K562 (cell line): ENCODE data around the gene BTG2. TPM values are rescaled to one million over a fixed set of nuclear protein-coding genes. Genes with fewer than 3 reads are reported as not detected.

Experiments used
- BRD9 ChIP-seq: fragments of 450-650 bp; IDR thresholded peaks from 2 replicates; pipeline ENCODE4 v1.6.1; 2018; ENCODE audit warnings: low read depth; ENCODE audit not compliant: partially characterized antibody
- CSDE1 ChIP-seq, 2 experiments: fragments of 450-650 bp; IDR thresholded peaks; 2 replicates each; pipeline ENCODE4 v1.6.1; 2016; ENCODE audit warnings: mild to moderate bottlenecking in 1 of 2
- DMBX1 ChIP-seq: fragments of 250-450 bp; sonication (Bioruptor Pico); IDR thresholded peaks from 2 replicates; pipeline ENCODE4 v1.8.0; 2022; ENCODE audit warnings: inconsistent platforms, mild to moderate bottlenecking, moderate library complexity, borderline replicate concordance
- EGR1 ChIP-seq: fragments of 450-650 bp; conservative IDR thresholded peaks from 2 replicates; pipeline ENCODE4 v1.6.1; 2017; ENCODE audit warnings: mild to moderate bottlenecking
- HDAC1 ChIP-seq, 2 experiments: fragments of 450-650 bp; IDR thresholded peaks; 2 replicates each; pipeline ENCODE4 v1.6.1; 2016 to 2017; ENCODE audit warnings: inconsistent platforms in 1 of 2, mild to moderate bottlenecking in 1 of 2, moderate library complexity in 1 of 2
- MED1 ChIP-seq: sonication (generic); formaldehyde crosslinking; IDR thresholded peaks from 2 replicates; pipeline ENCODE4 v1.8.1; 2023; ENCODE audit warnings: missing genetic modification reagents, borderline replicate concordance
- SMAD2 ChIP-seq: fragments of 150-350 bp; IDR thresholded peaks from 2 replicates; pipeline ENCODE4 v1.6.1; 2014; ENCODE audit warnings: low read depth, mild to moderate bottlenecking, low read length
- TAF15 ChIP-seq: fragments of 200-400 bp; formaldehyde crosslinking; IDR thresholded peaks from 2 replicates; pipeline ENCODE4 v1.6.1; 2017; ENCODE audit warnings: mild to moderate bottlenecking, low read depth, low read length, moderate library complexity
- THRB ChIP-seq: fragments of 450-650 bp; formaldehyde crosslinking; conservative IDR thresholded peaks from 2 replicates; pipeline ENCODE4 v1.4.0; 2022; ENCODE audit warnings: mild to moderate bottlenecking, missing genetic modification characterization
- ZNF174 ChIP-seq: fragments of 250-450 bp; sonication (Bioruptor Pico); IDR thresholded peaks from 2 replicates; pipeline ENCODE4 v1.4.0; 2020; ENCODE audit warnings: mild to moderate bottlenecking
- ZNF311 ChIP-seq: fragments of 250-450 bp; sonication (Bioruptor Pico); IDR thresholded peaks from 2 replicates; pipeline ENCODE4 v1.4.0; 2020; ENCODE audit warnings: mild to moderate bottlenecking, moderate library complexity
- ZNF766 ChIP-seq: fragments of 200-800 bp; sonication (Bioruptor generic); conservative IDR thresholded peaks from 2 replicates; pipeline ENCODE4 v1.6.1; 2016; ENCODE audit warnings: missing genetic modification characterization, missing compliant biosample characterization
- ZSCAN32 ChIP-seq: fragments of 450-650 bp; formaldehyde crosslinking; IDR thresholded peaks from 2 replicates; pipeline ENCODE4 v1.4.0; 2020; ENCODE audit warnings: mild to moderate bottlenecking, moderate library complexity
- polyA plus RNA-seq, 8 experiments: library from polyadenylated mRNA; depleted of rRNA in 4 of 8; stranded (reverse) in 5 of 8; unstranded in 3 of 8; fragments of >200 nt; fragmentation: Nextera tagmentation in 2 of 8; fragmentation: Illumina TruSeq in 1 of 8; extraction: Ambion mirVana in 2 of 8; extraction: Trizol in 1 of 8; gene quantifications; 2 replicates each; pipeline versions ENCODE4 v1.2.1 to v1.2.3, GENCODE V29; 2011 to 2014; ENCODE audit warnings: inconsistent platforms in 1 of 8, missing spikeins in 1 of 8
- total RNA-seq, 7 experiments: library from RNA; depleted of rRNA in 6 of 7; stranded (reverse); fragments of >200 nt in 6 of 7; fragmentation: Illumina TruSeq in 2 of 7; extraction: Trizol in 2 of 7; gene quantifications; 2 replicates each; pipeline versions ENCODE4 v1.2.1 to v1.2.3, GENCODE V29; 2011 to 2021; ENCODE audit warnings: low replicate concordance in 1 of 7
- TF ChIP-seq, protein P1 (sequence below): fragments of 450-650 bp; IDR thresholded peaks from 2 replicates; pipeline ENCODE4 v1.6.1; 2016; ENCODE audit warnings: borderline replicate concordance
- TF ChIP-seq, protein P2 (sequence below), 3 experiments: IDR thresholded peaks in 2 of 3; conservative IDR thresholded peaks in 1 of 3; 2 replicates each; pipeline ENCODE4 v1.5.1; 2011 to 2012; ENCODE audit warnings: low read length in 3 of 3, mild to moderate bottlenecking in 3 of 3, control low read depth in 2 of 3, improper control_type of control experiment in 1 of 3, inconsistent platforms in 1 of 3, low read depth in 1 of 3, mixed read lengths in 1 of 3, moderate library complexity in 1 of 3; ENCODE audit not compliant: insufficient read depth in 2 of 3
- TF ChIP-seq, protein P3 (sequence below), 2 experiments: IDR thresholded peaks in 1 of 2; conservative IDR thresholded peaks in 1 of 2; 2 replicates each; pipeline ENCODE4 v1.6.1; 2016; ENCODE audit warnings: low read depth in 2 of 2, mild to moderate bottlenecking in 1 of 2, missing compliant biosample characterization in 1 of 2, missing genetic modification characterization in 1 of 2, moderate library complexity in 1 of 2
- TF ChIP-seq, protein P4 (sequence below): fragments of 450-650 bp; formaldehyde crosslinking; IDR thresholded peaks from 2 replicates; pipeline ENCODE4 v1.4.0; 2020; ENCODE audit warnings: mild to moderate bottlenecking, mixed read lengths

The BTG2 gene
- total and polyA plus RNA-seq, 9 of the 15 experiments (the other 6 are each of a cell fraction or from before 2014, with no cell fraction given): 2.3 to 41.9 (median 8.7) TPM

GRCh38 chr1:203268901-203269653, 36.2 kb upstream of the BTG2 start (continued):
- TF ChIP-seq, protein P1, sequence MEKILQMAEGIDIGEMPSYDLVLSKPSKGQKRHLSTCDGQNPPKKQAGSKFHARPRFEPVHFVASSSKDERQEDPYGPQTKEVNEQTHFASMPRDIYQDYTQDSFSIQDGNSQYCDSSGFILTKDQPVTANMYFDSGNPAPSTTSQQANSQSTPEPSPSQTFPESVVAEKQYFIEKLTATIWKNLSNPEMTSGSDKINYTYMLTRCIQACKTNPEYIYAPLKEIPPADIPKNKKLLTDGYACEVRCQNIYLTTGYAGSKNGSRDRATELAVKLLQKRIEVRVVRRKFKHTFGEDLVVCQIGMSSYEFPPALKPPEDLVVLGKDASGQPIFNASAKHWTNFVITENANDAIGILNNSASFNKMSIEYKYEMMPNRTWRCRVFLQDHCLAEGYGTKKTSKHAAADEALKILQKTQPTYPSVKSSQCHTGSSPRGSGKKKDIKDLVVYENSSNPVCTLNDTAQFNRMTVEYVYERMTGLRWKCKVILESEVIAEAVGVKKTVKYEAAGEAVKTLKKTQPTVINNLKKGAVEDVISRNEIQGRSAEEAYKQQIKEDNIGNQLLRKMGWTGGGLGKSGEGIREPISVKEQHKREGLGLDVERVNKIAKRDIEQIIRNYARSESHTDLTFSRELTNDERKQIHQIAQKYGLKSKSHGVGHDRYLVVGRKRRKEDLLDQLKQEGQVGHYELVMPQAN: no peak
- TF ChIP-seq, protein P2, sequence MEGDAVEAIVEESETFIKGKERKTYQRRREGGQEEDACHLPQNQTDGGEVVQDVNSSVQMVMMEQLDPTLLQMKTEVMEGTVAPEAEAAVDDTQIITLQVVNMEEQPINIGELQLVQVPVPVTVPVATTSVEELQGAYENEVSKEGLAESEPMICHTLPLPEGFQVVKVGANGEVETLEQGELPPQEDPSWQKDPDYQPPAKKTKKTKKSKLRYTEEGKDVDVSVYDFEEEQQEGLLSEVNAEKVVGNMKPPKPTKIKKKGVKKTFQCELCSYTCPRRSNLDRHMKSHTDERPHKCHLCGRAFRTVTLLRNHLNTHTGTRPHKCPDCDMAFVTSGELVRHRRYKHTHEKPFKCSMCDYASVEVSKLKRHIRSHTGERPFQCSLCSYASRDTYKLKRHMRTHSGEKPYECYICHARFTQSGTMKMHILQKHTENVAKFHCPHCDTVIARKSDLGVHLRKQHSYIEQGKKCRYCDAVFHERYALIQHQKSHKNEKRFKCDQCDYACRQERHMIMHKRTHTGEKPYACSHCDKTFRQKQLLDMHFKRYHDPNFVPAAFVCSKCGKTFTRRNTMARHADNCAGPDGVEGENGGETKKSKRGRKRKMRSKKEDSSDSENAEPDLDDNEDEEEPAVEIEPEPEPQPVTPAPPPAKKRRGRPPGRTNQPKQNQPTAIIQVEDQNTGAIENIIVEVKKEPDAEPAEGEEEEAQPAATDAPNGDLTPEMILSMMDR (IDR thresholded peaks at IDR 0.05 in 2 of 3, conservative IDR thresholded peaks at IDR 0.05 in 1 of 3; ENCODE audit: insufficient read depth in 2 of 3, low read depth in 1 of 3, low read length in 3 of 3): peak; percentile 86 to 98 (median 96)
- TF ChIP-seq HDAC1 (IDR thresholded peaks at IDR 0.05) (peak in 1 of 2 experiments; percentile 47; a peak in 1 of 4 replicates), ZNF766 (CRISPR knock-in tag) (no peak), ZNF174 (CRISPR knock-in tag) (no peak), THRB (CRISPR knock-in tag) (no peak), EGR1 (no peak), TAF15 (no peak), ZNF311 (no peak), ZSCAN32 (CRISPR knock-in tag) (no peak), BRD9 (no peak), CSDE1 (IDR thresholded peaks at IDR 0.05) (no peak), MED1 (CRISPR knock-in tag) (no peak), SMAD2 (no peak), DMBX1 (no peak)
- TF ChIP-seq, protein P3, sequence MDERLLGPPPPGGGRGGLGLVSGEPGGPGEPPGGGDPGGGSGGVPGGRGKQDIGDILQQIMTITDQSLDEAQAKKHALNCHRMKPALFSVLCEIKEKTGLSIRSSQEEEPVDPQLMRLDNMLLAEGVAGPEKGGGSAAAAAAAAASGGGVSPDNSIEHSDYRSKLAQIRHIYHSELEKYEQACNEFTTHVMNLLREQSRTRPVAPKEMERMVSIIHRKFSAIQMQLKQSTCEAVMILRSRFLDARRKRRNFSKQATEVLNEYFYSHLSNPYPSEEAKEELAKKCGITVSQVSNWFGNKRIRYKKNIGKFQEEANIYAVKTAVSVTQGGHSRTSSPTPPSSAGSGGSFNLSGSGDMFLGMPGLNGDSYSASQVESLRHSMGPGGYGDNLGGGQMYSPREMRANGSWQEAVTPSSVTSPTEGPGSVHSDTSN (CRISPR knock-in tag; IDR thresholded peaks at IDR 0.05; ENCODE audit: low read depth): no peak
- TF ChIP-seq, protein P3 (tag; conservative IDR thresholded peaks at IDR 0.05; ENCODE audit: low read depth): peak; percentile 51; the same call in 1 of the 2 replicates
- TF ChIP-seq, protein P4, sequence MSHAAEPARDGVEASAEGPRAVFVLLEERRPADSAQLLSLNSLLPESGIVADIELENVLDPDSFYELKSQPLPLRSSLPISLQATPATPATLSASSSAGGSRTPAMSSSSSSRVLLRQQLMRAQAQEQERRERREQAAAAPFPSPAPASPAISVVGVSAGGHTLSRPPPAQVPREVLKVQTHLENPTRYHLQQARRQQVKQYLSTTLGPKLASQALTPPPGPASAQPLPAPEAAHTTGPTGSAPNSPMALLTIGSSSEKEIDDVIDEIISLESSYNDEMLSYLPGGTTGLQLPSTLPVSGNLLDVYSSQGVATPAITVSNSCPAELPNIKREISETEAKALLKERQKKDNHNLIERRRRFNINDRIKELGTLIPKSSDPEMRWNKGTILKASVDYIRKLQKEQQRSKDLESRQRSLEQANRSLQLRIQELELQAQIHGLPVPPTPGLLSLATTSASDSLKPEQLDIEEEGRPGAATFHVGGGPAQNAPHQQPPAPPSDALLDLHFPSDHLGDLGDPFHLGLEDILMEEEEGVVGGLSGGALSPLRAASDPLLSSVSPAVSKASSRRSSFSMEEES (CRISPR knock-in tag): no peak
